GM12865 (cell line): ENCODE measurements around the gene XPO1.

ENCODE experiments used
- DNase-seq: peaks from one replicate; pipeline ENCODE4 v3.0.0; 2010; ENCODE audit warnings: low read depth
- H3K4me3 ChIP-seq: 2 replicates; pipeline ENCODE4 v1.5.1; 2011; ENCODE audit warnings: mild to moderate bottlenecking, low read depth, low read length, control low read depth
- TF ChIP-seq, protein P1 (sequence below): IDR thresholded peaks from 2 replicates; pipeline ENCODE4 v1.5.1; 2011; ENCODE audit warnings: low read length, control low read depth, low read depth, inconsistent platforms; ENCODE audit not compliant: insufficient read depth; ENCODE audit errors: missing control alignments

The XPO1 gene

DNA sequence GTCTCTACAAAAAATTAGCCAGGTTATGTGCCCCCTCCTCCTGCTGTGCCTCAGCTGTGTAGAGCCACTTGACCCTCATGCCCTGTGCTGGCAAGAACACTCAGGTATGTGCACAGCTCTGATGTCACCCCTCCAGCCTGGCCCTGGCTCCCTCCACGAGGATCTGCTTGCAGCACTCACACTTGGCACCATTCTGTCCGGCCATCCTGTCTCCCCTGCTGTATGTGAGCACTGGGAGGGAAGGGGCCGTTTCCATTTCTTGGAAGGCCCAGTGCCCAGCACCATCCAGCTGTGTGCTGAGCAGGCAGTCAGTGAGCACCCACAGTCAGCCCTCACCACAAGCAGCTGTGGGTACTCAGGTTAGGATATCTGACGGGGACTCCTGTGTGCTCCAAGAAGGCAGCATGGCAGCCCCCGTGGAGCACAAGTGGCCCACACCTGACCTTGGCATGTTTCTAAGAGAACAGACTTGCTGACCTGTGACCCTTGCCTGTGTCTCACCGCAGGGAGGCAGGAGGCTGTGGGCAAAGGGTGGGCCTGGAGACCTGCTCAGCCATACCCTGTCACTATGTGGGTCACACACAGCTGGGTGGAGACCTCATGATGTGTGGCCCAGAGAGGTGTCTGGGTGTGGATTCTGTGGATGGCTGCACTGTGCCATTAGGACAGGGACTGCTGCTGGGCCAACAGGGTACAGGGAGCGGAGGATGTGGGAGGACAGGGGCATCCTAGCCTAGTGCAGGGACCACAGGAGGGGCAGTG lies 98.7 kb downstream of the XPO1 start:
- DNase-seq, result no peak
- no peak overlapping the region for H3K4me3 ChIP-seq
- TF ChIP-seq, protein P1, sequence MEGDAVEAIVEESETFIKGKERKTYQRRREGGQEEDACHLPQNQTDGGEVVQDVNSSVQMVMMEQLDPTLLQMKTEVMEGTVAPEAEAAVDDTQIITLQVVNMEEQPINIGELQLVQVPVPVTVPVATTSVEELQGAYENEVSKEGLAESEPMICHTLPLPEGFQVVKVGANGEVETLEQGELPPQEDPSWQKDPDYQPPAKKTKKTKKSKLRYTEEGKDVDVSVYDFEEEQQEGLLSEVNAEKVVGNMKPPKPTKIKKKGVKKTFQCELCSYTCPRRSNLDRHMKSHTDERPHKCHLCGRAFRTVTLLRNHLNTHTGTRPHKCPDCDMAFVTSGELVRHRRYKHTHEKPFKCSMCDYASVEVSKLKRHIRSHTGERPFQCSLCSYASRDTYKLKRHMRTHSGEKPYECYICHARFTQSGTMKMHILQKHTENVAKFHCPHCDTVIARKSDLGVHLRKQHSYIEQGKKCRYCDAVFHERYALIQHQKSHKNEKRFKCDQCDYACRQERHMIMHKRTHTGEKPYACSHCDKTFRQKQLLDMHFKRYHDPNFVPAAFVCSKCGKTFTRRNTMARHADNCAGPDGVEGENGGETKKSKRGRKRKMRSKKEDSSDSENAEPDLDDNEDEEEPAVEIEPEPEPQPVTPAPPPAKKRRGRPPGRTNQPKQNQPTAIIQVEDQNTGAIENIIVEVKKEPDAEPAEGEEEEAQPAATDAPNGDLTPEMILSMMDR, result no peak

DNA sequence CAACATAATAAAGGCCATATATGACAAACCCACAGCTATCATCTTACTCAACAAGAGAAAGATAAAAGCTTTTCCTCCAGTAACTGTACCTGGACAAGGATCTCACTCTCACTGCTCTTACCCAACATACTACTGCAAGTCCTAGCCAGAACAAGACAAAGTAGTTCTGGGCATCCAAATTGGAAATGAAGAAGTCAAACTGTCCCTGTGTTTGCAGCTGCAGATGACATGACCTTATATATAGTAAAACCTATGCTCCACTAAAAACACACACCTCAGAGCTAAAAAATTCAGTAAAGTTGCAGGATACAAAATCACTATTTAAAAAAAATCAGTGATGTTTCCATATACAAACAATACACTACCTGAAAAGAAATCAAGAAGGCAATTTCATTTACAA lies 99.5 kb downstream of the XPO1 start:
- DNase-seq, result no peak
- H3K4me3 ChIP-seq, result no peak overlapping the region
- TF ChIP-seq, protein P1, result no peak

DNA sequence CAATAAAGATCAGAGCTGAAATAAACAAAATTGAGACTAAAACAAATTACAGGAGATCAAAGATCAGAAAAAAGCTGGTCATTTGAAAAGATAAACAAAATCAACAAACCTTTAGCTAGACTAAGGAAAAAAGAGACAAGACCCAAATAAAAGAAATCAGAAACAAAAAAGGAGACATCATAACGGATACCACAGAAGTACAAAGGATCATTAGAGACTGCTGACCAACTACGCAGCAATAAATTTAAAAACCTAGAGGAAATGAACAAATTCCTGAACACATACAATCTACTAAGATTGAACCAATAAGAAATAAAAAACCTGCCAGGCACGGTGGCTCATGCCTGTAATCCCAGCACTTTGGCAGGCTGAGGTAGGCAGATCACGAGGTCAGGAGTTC lies 101.0 kb downstream of the XPO1 start:
- no peak overlapping the region for H3K4me3 ChIP-seq
- TF ChIP-seq, protein P1, result no peak
- no peak for DNase-seq

DNA sequence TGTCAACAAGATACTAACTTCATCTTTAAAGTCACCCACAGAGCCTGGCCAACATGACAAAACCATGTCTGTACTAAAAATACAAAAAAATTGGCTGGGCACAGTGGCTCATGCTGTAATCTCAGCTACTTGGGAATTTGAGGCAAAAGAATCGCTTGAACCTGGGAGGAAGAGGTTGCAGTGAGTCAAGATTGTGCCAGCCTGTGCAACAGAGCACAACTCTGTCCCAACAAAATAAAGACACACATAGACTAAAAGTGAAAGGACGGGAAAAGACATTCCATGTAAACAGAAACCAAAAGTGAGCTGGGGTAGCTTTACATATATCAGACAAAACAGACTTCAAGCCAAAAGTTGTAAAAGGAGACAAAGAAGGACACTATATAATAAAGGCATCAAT lies 102.1 kb downstream of the XPO1 start:
- peak overlapping the region; percentile 7; the same call in 1 of the 2 replicates for H3K4me3 ChIP-seq
- TF ChIP-seq, protein P1, result no peak
- no peak for DNase-seq

DNA sequence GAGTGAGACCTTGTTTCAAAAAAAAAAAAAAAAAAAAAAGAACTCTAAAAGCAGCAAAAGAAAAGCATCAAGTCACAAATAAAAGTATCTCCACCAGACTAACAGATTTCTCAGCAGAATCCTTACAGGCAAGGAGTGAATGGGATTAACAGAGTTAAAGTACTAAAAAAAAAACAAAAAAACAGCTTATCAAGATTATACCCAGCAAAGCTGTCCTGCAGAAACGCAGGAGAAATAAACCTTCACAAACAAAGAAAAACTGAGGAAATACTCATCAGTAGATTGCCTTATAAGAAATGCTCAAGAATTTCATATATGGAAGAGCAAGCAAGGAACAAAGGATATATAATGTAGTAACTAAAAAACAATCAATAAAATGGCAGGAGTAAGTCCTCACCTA lies 102.9 kb downstream of the XPO1 start:
- TF ChIP-seq, protein P1, result no peak
- no peak overlapping the region for H3K4me3 ChIP-seq
- no peak for DNase-seq

DNA sequence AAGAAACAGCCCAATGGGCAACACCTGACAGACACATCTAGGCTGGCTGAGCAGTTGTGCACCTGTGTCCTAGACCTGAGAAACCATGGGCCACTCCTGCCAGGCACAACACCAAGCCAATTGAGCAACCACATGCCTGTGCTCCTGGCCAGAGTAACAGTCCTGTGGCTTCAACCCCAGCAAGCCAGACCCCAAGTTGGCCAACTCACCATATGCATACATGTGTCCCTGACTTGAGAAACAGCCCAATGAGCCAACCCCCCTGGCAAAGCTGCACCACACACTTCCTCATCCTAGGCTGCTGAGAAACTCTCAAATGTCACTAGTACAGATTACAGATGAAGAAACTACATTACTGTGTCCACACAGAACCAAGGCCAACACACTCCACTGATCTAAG lies 103.8 kb downstream of the XPO1 start:
- DNase-seq, result peak; percentile 48
- no peak overlapping the region for H3K4me3 ChIP-seq
- TF ChIP-seq, protein P1, result no peak

DNA sequence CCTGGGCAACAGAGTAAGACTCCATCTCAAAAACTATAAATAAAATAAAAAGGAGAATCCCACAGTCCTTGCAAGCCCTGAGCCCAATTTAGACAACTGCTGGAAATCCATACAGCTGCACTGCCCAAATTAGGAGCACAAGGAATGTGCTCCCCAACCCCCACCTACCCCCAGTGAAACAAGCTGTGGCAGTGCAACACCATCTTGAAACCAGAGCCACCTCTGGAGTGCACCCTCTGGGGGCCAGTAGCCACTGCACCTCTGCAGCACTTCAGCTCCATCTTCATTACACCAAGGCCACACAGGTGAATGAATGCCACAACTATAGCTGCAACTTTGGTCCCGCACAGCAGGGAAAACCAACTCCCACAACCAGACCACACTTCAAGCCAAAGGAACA lies 104.5 kb downstream of the XPO1 start:
- no peak for DNase-seq
- H3K4me3 ChIP-seq, result no peak overlapping the region
- TF ChIP-seq, protein P1, result no peak
